ENCODE data around the gene ARF4.

The ARF4 gene

GRCh38 chr3:57575966-57576626 lies 21.0 kb downstream of the ARF4 start:
- Histone ChIP-seq H3K9me3 (ENCODE audit: control insufficient read depth, insufficient read depth, low read length) (no peaks in the 10 kb centered on the region), H3K36me3 (ENCODE audit: control insufficient read depth, insufficient read depth, low read length) (peaks cover 25% of the 10 kb centered on the region)

GRCh38 chr3:57572096-57572495 lies 25.0 kb downstream of the ARF4 start:
- no peaks in the 10 kb centered on the region for H3K9me3 ChIP-seq (ENCODE audit: control insufficient read depth, insufficient read depth, low read length)
- peaks cover 25% of the 10 kb centered on the region for H3K36me3 ChIP-seq (ENCODE audit: control insufficient read depth, insufficient read depth, low read length)
- H3K4me3 ChIP-seq (ENCODE audit: low read depth, low read length): no peak overlapping the region
- no peaks in the 10 kb centered on the region for H3K4me1 ChIP-seq (ENCODE audit: control insufficient read depth, insufficient read depth, low read length)
- H3K9ac ChIP-seq (ENCODE audit: low read depth, low read length): no peak overlapping the region
- no peaks in the 10 kb centered on the region for H3K27me3 ChIP-seq (ENCODE audit: control insufficient read depth, insufficient read depth, low read length)

More at GRCh38 chr3:57575966-57576626, 21.0 kb downstream of the ARF4 start:
- Histone ChIP-seq H3K4me1 (ENCODE audit: control insufficient read depth, insufficient read depth, low read length) (no peaks in the 10 kb centered on the region), H3K9ac (ENCODE audit: low read depth, low read length) (no peak overlapping the region), H3K4me3 (ENCODE audit: low read depth, low read length) (no peak overlapping the region), H3K27me3 (ENCODE audit: control insufficient read depth, insufficient read depth, low read length) (no peaks in the 10 kb centered on the region)

- H3K36me3 ChIP-seq (ENCODE audit: control insufficient read depth, insufficient read depth, low read length): peaks cover 25% of the 10 kb centered on the region
- H3K27me3 ChIP-seq (ENCODE audit: control insufficient read depth, insufficient read depth, low read length): no peaks in the 10 kb centered on the region
These were observed 26.3 kb downstream of the ARF4 start for GRCh38 chr3:57570878-57571277.

DNA sequence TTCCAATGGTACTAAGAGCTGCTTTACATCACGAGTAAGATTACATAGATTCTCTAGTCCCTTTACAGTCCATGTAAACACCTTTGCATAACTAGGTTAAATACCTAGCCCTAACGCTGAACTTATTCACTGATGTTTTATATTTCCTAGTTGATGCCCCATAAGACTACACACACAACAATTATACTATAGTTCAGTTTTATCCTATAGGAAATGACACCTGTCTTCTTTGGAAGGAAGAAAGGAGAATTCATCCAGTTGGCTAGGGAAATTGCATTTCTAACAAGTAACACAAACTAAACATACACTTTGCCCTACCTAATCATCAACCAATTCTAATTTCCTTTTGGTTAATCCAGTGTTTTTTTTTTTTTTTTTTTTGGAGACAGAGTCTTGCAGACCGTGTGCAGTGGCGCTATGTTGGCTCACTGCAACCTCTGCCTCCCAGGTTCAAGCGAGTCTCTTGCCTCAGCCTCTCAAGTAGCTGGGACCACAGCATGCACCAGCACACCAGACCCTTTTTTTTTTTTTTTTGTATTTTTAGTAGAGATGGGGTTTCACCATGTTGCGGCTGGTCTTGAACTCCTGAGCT lies 27.2 kb downstream of the ARF4 start:
- H3K4me1 ChIP-seq (ENCODE audit: control insufficient read depth, insufficient read depth, low read length): no peaks in the 10 kb centered on the region
- peaks cover 24% of the 10 kb centered on the region for H3K36me3 ChIP-seq (ENCODE audit: control insufficient read depth, insufficient read depth, low read length)
- H3K27me3 ChIP-seq (ENCODE audit: control insufficient read depth, insufficient read depth, low read length): no peaks in the 10 kb centered on the region
- H3K9me3 ChIP-seq (ENCODE audit: control insufficient read depth, insufficient read depth, low read length): no peaks in the 10 kb centered on the region
- no peak overlapping the region for H3K9ac ChIP-seq (ENCODE audit: low read depth, low read length)
- H3K4me3 ChIP-seq (ENCODE audit: low read depth, low read length): no peak overlapping the region

More at GRCh38 chr3:57570878-57571277, 26.3 kb downstream of the ARF4 start:
- Histone ChIP-seq H3K4me3 (ENCODE audit: low read depth, low read length) (no peak overlapping the region), H3K9me3 (ENCODE audit: control insufficient read depth, insufficient read depth, low read length) (no peaks in the 10 kb centered on the region), H3K4me1 (ENCODE audit: control insufficient read depth, insufficient read depth, low read length) (no peaks in the 10 kb centered on the region), H3K9ac (ENCODE audit: low read depth, low read length) (no peak overlapping the region)

GRCh38 chr3:57559526-57559925 lies 37.6 kb downstream of the ARF4 start:
- H3K36me3 ChIP-seq (ENCODE audit: control insufficient read depth, insufficient read depth, low read length): no peaks in the 10 kb centered on the region
- H3K27me3 ChIP-seq (ENCODE audit: control insufficient read depth, insufficient read depth, low read length): no peaks in the 10 kb centered on the region
- no peak overlapping the region for H3K9ac ChIP-seq (ENCODE audit: low read depth, low read length)
- H3K4me1 ChIP-seq (ENCODE audit: control insufficient read depth, insufficient read depth, low read length): peaks cover 5% of the 10 kb centered on the region
- no peak overlapping the region for H3K4me3 ChIP-seq (ENCODE audit: low read depth, low read length)
- no peaks in the 10 kb centered on the region for H3K9me3 ChIP-seq (ENCODE audit: control insufficient read depth, insufficient read depth, low read length)

DNA sequence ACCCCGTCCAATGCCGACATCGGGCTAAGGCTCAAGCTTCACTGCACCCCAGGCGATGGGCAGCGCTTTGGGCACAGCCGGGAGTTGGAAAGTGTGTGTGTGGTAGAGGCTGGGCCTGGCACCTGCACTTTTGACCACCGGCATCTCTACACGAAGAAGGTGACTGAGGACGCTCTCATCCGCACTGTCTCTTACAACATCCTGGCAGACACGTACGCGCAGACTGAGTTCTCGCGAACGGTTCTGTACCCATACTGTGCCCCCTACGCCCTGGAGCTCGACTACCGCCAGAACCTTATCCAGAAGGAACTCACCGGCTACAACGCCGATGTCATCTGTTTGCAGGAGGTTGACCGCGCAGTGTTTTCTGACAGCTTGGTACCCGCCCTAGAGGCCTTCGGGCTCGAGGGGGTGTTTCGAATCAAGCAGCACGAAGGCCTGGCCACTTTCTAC lies 40.0 kb downstream of the ARF4 start:
- Histone ChIP-seq H3K4me3 (ENCODE audit: low read depth, low read length) (peak overlapping the region; percentile 97), H3K27me3 (ENCODE audit: control insufficient read depth, insufficient read depth, low read length) (no peaks in the 10 kb centered on the region), H3K9me3 (ENCODE audit: control insufficient read depth, insufficient read depth, low read length) (no peaks in the 10 kb centered on the region), H3K4me1 (ENCODE audit: control insufficient read depth, insufficient read depth, low read length) (peaks cover 5% of the 10 kb centered on the region), H3K36me3 (ENCODE audit: control insufficient read depth, insufficient read depth, low read length) (no peaks in the 10 kb centered on the region), H3K9ac (ENCODE audit: low read depth, low read length) (peak overlapping the region; percentile 24)

- peak overlapping the region; percentile 24 for H3K9ac ChIP-seq (ENCODE audit: low read depth, low read length)
These were observed 40.6 kb downstream of the ARF4 start for GRCh38 chr3:57556459-57557084.

GRCh38 chr3:57555738-57556458 lies 41.2 kb downstream of the ARF4 start, which contains the start of gene PDE12:
Gene PDE12 (plus strand): TSS chr3:57556274. CDS start chr3:57556380, 106 bp downstream.
- peak within 1 kb of the TSS; percentile 79 for H3K9ac ChIP-seq (ENCODE audit: low read depth, low read length)
- no peaks in the 10 kb centered on the region for H3K27me3 ChIP-seq (ENCODE audit: control insufficient read depth, insufficient read depth, low read length)
- no peaks in the 10 kb centered on the region for H3K9me3 ChIP-seq (ENCODE audit: control insufficient read depth, insufficient read depth, low read length)
- H3K4me3 ChIP-seq (ENCODE audit: low read depth, low read length): peak within 1 kb of the TSS; percentile 97
- H3K4me1 ChIP-seq (ENCODE audit: control insufficient read depth, insufficient read depth, low read length): peaks cover 5% of the 10 kb centered on the region
- H3K36me3 ChIP-seq (ENCODE audit: control insufficient read depth, insufficient read depth, low read length): no peaks in the 10 kb centered on the region

More at GRCh38 chr3:57556459-57557084, 40.6 kb downstream of the ARF4 start:
- Histone ChIP-seq H3K4me3 (ENCODE audit: low read depth, low read length) (peak overlapping the region; percentile 97), H3K27me3 (ENCODE audit: control insufficient read depth, insufficient read depth, low read length) (no peaks in the 10 kb centered on the region), H3K36me3 (ENCODE audit: control insufficient read depth, insufficient read depth, low read length) (no peaks in the 10 kb centered on the region), H3K4me1 (ENCODE audit: control insufficient read depth, insufficient read depth, low read length) (peaks cover 5% of the 10 kb centered on the region), H3K9me3 (ENCODE audit: control insufficient read depth, insufficient read depth, low read length) (no peaks in the 10 kb centered on the region)

GRCh38 chr3:57555306-57555705 lies 41.8 kb downstream of the ARF4 start:
- peaks cover 5% of the 10 kb centered on the region for H3K4me1 ChIP-seq (ENCODE audit: control insufficient read depth, insufficient read depth, low read length)
- H3K9ac ChIP-seq (ENCODE audit: low read depth, low read length): peak overlapping the region; percentile 79
- peak overlapping the region; percentile 97 for H3K4me3 ChIP-seq (ENCODE audit: low read depth, low read length)
- H3K9me3 ChIP-seq (ENCODE audit: control insufficient read depth, insufficient read depth, low read length): no peaks in the 10 kb centered on the region
- H3K27me3 ChIP-seq (ENCODE audit: control insufficient read depth, insufficient read depth, low read length): no peaks in the 10 kb centered on the region
- no peaks in the 10 kb centered on the region for H3K36me3 ChIP-seq (ENCODE audit: control insufficient read depth, insufficient read depth, low read length)

- no peaks in the 10 kb centered on the region for H3K27me3 ChIP-seq (ENCODE audit: control insufficient read depth, insufficient read depth, low read length)
- H3K9ac ChIP-seq (ENCODE audit: low read depth, low read length): no peak overlapping the region
- no peak overlapping the region for H3K4me3 ChIP-seq (ENCODE audit: low read depth, low read length)
- peaks cover 6% of the 10 kb centered on the region for H3K4me1 ChIP-seq (ENCODE audit: control insufficient read depth, insufficient read depth, low read length)
- H3K36me3 ChIP-seq (ENCODE audit: control insufficient read depth, insufficient read depth, low read length): no peaks in the 10 kb centered on the region
- H3K9me3 ChIP-seq (ENCODE audit: control insufficient read depth, insufficient read depth, low read length): no peaks in the 10 kb centered on the region
These were observed 50.5 kb downstream of the ARF4 start for GRCh38 chr3:57546616-57547015.

DNA sequence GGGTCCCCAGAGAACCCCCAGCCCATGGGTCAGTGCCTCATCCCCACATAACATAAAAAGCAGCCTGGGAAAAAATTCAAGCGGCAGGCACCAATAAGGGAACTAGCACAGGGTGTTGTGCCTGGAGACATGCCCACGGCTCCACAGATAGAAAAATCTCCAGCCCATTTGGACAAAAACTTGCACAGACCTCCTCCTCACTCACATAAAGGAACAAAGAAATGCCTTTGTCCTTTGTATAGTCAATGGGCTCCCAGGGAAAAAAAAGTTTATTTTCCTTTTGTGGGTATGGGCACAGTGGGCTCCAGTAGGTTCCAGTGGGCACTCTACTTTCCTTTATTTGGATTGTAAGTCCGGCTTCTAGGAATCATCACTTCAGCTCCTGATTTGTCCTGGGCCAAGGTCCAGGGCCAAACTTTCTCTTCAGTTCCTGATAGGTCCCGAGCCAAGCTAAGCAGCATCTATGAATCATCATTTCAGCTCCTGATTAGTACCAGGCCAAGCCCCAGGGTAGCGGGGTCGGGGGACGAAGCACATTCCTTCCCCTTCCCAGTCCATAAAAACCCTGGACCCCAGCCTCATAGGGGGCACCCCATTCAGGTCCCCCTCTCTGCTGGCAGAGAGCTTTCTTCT lies 51.4 kb downstream of the ARF4 start:
- Histone ChIP-seq H3K4me3 (ENCODE audit: low read depth, low read length) (no peak overlapping the region), H3K27me3 (ENCODE audit: control insufficient read depth, insufficient read depth, low read length) (no peaks in the 10 kb centered on the region), H3K9ac (ENCODE audit: low read depth, low read length) (no peak overlapping the region), H3K4me1 (ENCODE audit: control insufficient read depth, insufficient read depth, low read length) (peaks cover 6% of the 10 kb centered on the region), H3K36me3 (ENCODE audit: control insufficient read depth, insufficient read depth, low read length) (no peaks in the 10 kb centered on the region), H3K9me3 (ENCODE audit: control insufficient read depth, insufficient read depth, low read length) (no peaks in the 10 kb centered on the region)
